Kidney (tissue), 14 donors: Measurements from ENCODE around the gene PRKCE. TPM values are rescaled to one million over a fixed set of nuclear protein-coding genes. Genes with fewer than 3 reads are reported as not detected.

Experiments
- DNase-seq, 5 donors: peaks; one replicate each; pipeline ENCODE4 v3.0.0-alpha.2; 2013 to 2020
- FAIRE-seq: peaks from 2 replicates; lab custom pipeline; 2012; peaks lifted over from hg19 to GRCh38; lab: Jason Lieb, UNC
- H3K27ac ChIP-seq, 2 donors: one replicate each; pipeline ENCODE4 v1.7.0; 2013; ENCODE audit warnings: low read depth in 2 of 2, low read length in 2 of 2, inconsistent platforms in 1 of 2
- H3K27me3 ChIP-seq: one replicate; pipeline ENCODE4 v1.7.1; 2013; ENCODE audit warnings: low read length, inconsistent platforms; ENCODE audit not compliant: control insufficient read depth, insufficient read depth
- H3K36me3 ChIP-seq, 3 donors: one replicate each; pipeline versions ENCODE4 v1.7.0 to v1.7.1; 2013; ENCODE audit warnings: low read length in 3 of 3, control low read depth in 1 of 3, inconsistent platforms in 1 of 3; ENCODE audit not compliant: insufficient read depth in 3 of 3, control insufficient read depth in 2 of 3
- H3K4me1 ChIP-seq, 3 donors: one replicate each; pipeline versions ENCODE4 v1.7.0 to v1.7.1; 2013; ENCODE audit warnings: low read length in 3 of 3, inconsistent platforms in 1 of 3, low read depth in 1 of 3; ENCODE audit not compliant: control insufficient read depth in 2 of 3, insufficient read depth in 2 of 3
- H3K4me3 ChIP-seq, 3 donors: one replicate each; pipeline versions ENCODE4 v1.7.0 to v1.8.1; 2013; ENCODE audit warnings: low read length in 3 of 3, control low read depth in 1 of 3, inconsistent platforms in 1 of 3
- H3K9ac ChIP-seq, 3 donors: one replicate each; pipeline versions ENCODE4 v1.7.0 to v1.7.1; 2013; ENCODE audit warnings: low read length in 3 of 3, control low read depth in 1 of 3, inconsistent platforms in 1 of 3
- H3K9me3 ChIP-seq, 3 donors: one replicate each; pipeline versions ENCODE4 v1.7.0 to v1.7.1; 2013; ENCODE audit warnings: low read length in 3 of 3, control low read depth in 1 of 3, inconsistent platforms in 1 of 3; ENCODE audit not compliant: control insufficient read depth in 2 of 3, insufficient read depth in 1 of 3
- intact Hi-C: fragments of 100-400 bp; cut with DNase I; formaldehyde crosslinking; loops from one replicate; pipeline ENCODE4 v1.11.1; 2022
- polyA plus RNA-seq: library from polyadenylated mRNA; stranded (reverse); fragments of 350-450 nt; fragmentation: Illumina TruSeq; extraction: RNeasy Lipid Tissue Mini Kit (QIAGEN cat#74804); gene quantifications from one replicate; pipeline ENCODE4 v1.2.3, GENCODE V29; 2014; ENCODE audit warnings: low read depth, low replicate concordance; ENCODE audit not compliant: insufficient read depth
- total RNA-seq: library from RNA; stranded (reverse); fragmentation: NEBNext Ultra II Directional; extraction: Animal tissue kit (Norgen Biotek cat#: 25700); gene quantifications from one replicate; pipeline ENCODE4 v1.2.1, GENCODE V29; 2021
- TF ChIP-seq, protein P1 (sequence below): IDR thresholded peaks from 3 replicates; pipeline ENCODE4 v1.5.1; 2012; ENCODE audit warnings: mild to moderate bottlenecking, moderate library complexity, borderline replicate concordance; ENCODE audit not compliant: insufficient read depth; ENCODE audit errors: extremely low read depth
- donor health status: control.
- donor health status: control.
- donor health status: control.
- donor health status: control.
- donor health status: control.
- donor health status: DM: yes; HTN: yes; CAD: no.
- donor health status: Normal renal cell carcinoma (clear cell type).

The PRKCE gene
- total and polyA plus RNA-seq, 2 donors from 2014 or later = 11.1 to 27.3 TPM

DNA sequence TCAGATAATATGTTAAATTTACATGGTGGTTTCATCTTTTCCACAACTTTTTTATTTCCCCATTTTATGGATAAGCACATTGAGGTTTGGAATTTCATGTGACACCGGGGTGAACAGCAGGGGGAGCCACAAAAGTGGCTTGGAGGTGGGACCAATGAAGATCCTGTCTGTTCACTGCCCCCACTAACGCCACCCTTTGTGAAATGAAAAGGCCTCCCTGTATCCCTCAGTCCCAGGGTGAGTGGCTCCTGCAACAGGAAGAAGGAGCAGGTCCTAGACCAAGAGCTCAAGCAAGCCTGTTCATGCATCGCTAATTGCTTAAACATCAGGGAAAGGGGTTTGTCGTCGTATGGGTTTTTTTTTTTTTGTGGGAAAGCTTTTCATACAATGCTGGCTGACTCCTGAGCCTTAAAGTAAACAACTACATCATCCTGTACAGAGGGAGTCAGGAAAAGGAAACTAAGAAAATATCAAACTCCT, 377.9 kb downstream of the PRKCE start:
- DNase-seq (peak in 3 of 5 donors; percentile 24 to 62 (median 36)), FAIRE-seq (no peak)
- Histone ChIP-seq H3K36me3 (no peaks in the 10 kb centered on the region), H3K4me1 (peaks cover 0 to 9% (median 2%) of the 10 kb centered on the region in 3 donors), H3K27me3 (no peaks in the 10 kb centered on the region), H3K9ac (no peak overlapping the region), H3K4me3 (no peak overlapping the region), H3K27ac (peak overlapping the region in 1 of 2 donors; percentile 71), H3K9me3 (no peaks in the 10 kb centered on the region)
- TF ChIP-seq, protein P1, sequence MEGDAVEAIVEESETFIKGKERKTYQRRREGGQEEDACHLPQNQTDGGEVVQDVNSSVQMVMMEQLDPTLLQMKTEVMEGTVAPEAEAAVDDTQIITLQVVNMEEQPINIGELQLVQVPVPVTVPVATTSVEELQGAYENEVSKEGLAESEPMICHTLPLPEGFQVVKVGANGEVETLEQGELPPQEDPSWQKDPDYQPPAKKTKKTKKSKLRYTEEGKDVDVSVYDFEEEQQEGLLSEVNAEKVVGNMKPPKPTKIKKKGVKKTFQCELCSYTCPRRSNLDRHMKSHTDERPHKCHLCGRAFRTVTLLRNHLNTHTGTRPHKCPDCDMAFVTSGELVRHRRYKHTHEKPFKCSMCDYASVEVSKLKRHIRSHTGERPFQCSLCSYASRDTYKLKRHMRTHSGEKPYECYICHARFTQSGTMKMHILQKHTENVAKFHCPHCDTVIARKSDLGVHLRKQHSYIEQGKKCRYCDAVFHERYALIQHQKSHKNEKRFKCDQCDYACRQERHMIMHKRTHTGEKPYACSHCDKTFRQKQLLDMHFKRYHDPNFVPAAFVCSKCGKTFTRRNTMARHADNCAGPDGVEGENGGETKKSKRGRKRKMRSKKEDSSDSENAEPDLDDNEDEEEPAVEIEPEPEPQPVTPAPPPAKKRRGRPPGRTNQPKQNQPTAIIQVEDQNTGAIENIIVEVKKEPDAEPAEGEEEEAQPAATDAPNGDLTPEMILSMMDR = peak; percentile 5
- intact Hi-C loops = no loop called here

DNA sequence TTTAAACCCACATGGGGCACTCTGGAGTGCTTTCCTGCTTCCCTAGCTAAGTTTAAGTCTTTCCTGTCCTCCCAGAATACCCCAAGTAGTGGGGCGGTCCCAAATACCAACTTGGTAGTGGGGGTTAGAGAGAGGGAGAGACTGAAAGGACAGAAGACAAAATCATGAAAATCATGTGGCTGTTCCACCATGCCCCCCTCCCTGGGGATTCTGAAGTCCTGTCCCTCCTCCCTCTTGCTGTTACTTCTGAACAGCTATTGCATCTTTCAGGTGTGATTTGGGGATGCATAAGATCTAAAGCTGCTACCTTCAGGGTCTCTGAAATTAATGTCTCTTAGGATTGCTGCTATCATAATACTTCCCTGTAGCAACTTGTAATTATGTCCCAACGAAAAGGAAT, 378.9 kb downstream of the PRKCE start:
- TF ChIP-seq, protein P1 = no peak
- intact Hi-C loops = no loop called here
- H3K4me1 ChIP-seq = peaks cover 0 to 9% (median 8%) of the 10 kb centered on the region in 3 donors
- no peaks in the 10 kb centered on the region for H3K36me3 ChIP-seq
- no peak for DNase-seq
- no peak overlapping the region for H3K9ac ChIP-seq
- no peak for FAIRE-seq
- no peak overlapping the region for H3K4me3 ChIP-seq
- H3K9me3 ChIP-seq = no peaks in the 10 kb centered on the region
- H3K27me3 ChIP-seq = no peaks in the 10 kb centered on the region
- H3K27ac ChIP-seq = peak overlapping the region; percentile 59 to 61

DNA sequence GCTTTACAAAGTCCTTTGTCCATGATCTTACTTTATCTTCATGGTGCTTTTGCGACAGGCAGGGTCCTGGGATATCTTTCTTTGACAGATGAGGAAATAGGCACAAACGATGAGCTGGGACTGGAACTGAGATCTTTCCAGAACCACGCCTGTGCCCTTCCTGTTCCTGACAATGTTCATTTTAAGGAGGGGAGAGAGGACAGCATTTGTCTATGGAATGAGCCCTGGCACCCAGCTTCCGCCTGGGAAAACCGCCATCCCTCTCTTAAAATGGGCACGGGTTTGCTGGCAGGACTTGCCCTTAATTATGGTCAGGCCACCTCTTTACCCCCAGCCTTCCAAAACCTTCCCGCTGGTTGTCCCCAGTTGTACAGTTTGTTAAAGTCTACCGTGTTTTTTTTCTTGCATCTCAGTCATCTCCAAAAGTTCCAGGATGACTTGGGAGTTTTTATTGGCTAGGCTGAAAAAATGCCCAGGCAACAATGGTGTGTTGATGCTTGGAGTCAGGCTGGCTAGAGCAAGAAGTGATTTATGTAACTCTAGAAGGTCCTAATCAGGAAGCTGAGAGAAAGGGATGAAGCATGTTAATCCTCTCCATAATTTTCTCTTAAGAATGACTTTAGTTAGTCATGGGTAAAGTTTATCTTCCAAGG, 380.8 kb downstream of the PRKCE start:
- FAIRE-seq (no peak), DNase-seq (no peak)
- Histone ChIP-seq H3K9ac (no peak overlapping the region), H3K4me1 (peaks cover 0 to 9% (median 8%) of the 10 kb centered on the region in 3 donors), H3K27ac (peak overlapping the region; percentile 34 to 54), H3K4me3 (no peak overlapping the region), H3K36me3 (no peaks in the 10 kb centered on the region), H3K9me3 (no peaks in the 10 kb centered on the region), H3K27me3 (no peaks in the 10 kb centered on the region)
- TF ChIP-seq, protein P1 = no peak
- intact Hi-C loops = no loop called here
